ENCODE data around the gene FES. TPM values are rescaled to one million over a fixed set of nuclear protein-coding genes. Genes with fewer than 3 reads are reported as not detected.

The FES gene
- total RNA-seq, 3 donors from 2014 or later (not counting 1 experiment from before 2014, with no cell fraction given) = 35.8 to 70.3 (median 52.5) TPM

GRCh38 chr15:90910441-90911301, 26.4 kb downstream of the FES start:
- H3K4me3 ChIP-seq (ENCODE audit: low read length) = no peak overlapping the region
- H3K27me3 Mint-ChIP-seq (ENCODE audit: low read depth in 2 of 2) = no peaks in the 10 kb centered on the region
- 96% methylated on average over 23 of the region's 24 CpGs for WGBS (ENCODE audit: insufficient coverage)
- H3K27ac ChIP-seq (ENCODE audit: low read length) = no peak overlapping the region
- no peak for ATAC-seq
- H3K4me1 Mint-ChIP-seq = peaks cover 1 to 3% of the 10 kb centered on the region in 2 donors
- TF ChIP-seq CTCF (IDR thresholded peaks at IDR 0.05) = no peak
- H3K36me3 Mint-ChIP-seq = no peaks in the 10 kb centered on the region
- intact Hi-C loops (cut with micrococcal nuclease) = no loop called here
- no peak for DNase-seq
- H3K9me3 ChIP-seq (ENCODE audit: control insufficient read depth, insufficient read depth, low read length) = no peaks in the 10 kb centered on the region
- no peak overlapping the region for H3K27ac Mint-ChIP-seq
- H3K36me3 ChIP-seq (ENCODE audit: control insufficient read depth, insufficient read depth, low read length) = peaks cover 94% of the 10 kb centered on the region
- no peaks in the 10 kb centered on the region for H3K27me3 ChIP-seq (ENCODE audit: control insufficient read depth, insufficient read depth, low read length)
- H3K4me3 Mint-ChIP-seq = no peak overlapping the region
- peaks cover 8% of the 10 kb centered on the region for H3K4me1 ChIP-seq (ENCODE audit: control insufficient read depth, insufficient read depth, low read length)
- H3K9me3 Mint-ChIP-seq = no peaks in the 10 kb centered on the region

GRCh38 chr15:90911302-90911623, 27.0 kb downstream of the FES start:
- H3K4me1 Mint-ChIP-seq = no peaks in the 10 kb centered on the region
- Histone ChIP-seq H3K4me1 (ENCODE audit: control insufficient read depth, insufficient read depth, low read length) (peaks cover 10% of the 10 kb centered on the region), H3K36me3 (ENCODE audit: control insufficient read depth, insufficient read depth, low read length) (peaks cover 94% of the 10 kb centered on the region), H3K4me3 (ENCODE audit: low read length) (no peak overlapping the region), H3K27ac (ENCODE audit: low read length) (no peak overlapping the region), H3K9me3 (ENCODE audit: control insufficient read depth, insufficient read depth, low read length) (no peaks in the 10 kb centered on the region), H3K27me3 (ENCODE audit: control insufficient read depth, insufficient read depth, low read length) (no peaks in the 10 kb centered on the region)
- no peaks in the 10 kb centered on the region for H3K36me3 Mint-ChIP-seq
- no peak for TF ChIP-seq CTCF (IDR thresholded peaks at IDR 0.05)
- no peaks in the 10 kb centered on the region for H3K27me3 Mint-ChIP-seq (ENCODE audit: low read depth in 2 of 2)
- no peak overlapping the region for H3K4me3 Mint-ChIP-seq
- no peak overlapping the region for H3K27ac Mint-ChIP-seq
- no peak for ATAC-seq
- DNase-seq = no peak
- H3K9me3 Mint-ChIP-seq = no peaks in the 10 kb centered on the region
- intact Hi-C loops (cut with micrococcal nuclease) = no loop called here
- WGBS (ENCODE audit: insufficient coverage) = 98% methylated on average over 19 of the region's 19 CpGs

DNA sequence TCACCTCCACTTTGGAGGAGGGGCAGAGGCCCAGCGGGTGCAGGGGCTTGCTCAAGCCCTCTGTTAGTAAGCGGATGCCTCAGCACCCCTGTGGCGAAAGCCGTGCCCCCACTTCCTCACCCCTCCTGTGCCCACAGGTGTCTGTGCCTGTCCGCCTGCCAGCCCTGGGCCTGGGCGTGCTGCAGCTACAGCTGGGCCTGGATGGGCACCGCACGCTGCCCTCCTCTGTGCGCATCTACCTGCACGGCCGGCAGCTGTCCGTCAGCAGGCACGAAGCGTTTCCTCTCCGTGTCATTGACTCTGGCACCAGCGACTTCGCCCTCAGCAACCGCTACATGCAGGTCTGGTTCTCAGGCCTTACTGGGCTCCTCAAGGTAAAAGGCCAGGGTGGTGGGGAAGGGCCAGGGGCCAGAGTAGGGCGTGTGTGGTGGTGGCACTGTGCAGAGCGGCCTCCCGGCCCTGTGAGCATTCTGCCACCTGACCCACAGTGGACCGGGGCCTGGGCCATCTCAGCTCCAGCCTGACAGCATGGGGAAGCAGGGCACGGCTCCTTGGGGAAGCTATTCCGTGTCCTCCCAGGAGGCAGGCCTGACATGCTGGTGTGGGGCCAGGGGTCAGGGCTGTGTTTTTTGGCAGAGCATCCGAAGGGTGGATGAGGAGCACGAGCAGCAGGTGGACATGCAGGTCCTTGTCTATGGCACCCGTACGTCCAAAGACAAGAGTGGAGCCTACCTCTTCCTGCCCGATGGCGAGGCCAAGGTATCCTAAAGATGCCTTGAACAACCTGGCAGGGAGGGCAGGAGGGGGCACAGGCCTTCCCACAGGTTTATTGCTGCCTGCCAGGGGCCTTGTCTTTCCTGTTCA, 27.8 kb downstream of the FES start:
- Mint-ChIP-seq H3K36me3 (no peaks in the 10 kb centered on the region), H3K27ac (no peak overlapping the region), H3K27me3 (ENCODE audit: low read depth in 2 of 2) (no peaks in the 10 kb centered on the region), H3K4me1 (peaks cover 0 to 2% of the 10 kb centered on the region in 2 donors), H3K9me3 (no peaks in the 10 kb centered on the region), H3K4me3 (no peak overlapping the region)
- intact Hi-C loops (cut with micrococcal nuclease) = no loop called here
- H3K27ac ChIP-seq (ENCODE audit: low read length) = no peak overlapping the region
- 95% methylated on average over 30 of the region's 30 CpGs for WGBS (ENCODE audit: insufficient coverage)
- no peaks in the 10 kb centered on the region for H3K9me3 ChIP-seq (ENCODE audit: control insufficient read depth, insufficient read depth, low read length)
- H3K4me1 ChIP-seq (ENCODE audit: control insufficient read depth, insufficient read depth, low read length) = peaks cover 14% of the 10 kb centered on the region
- DNase-seq (no peak), ATAC-seq (no peak)
- H3K27me3 ChIP-seq (ENCODE audit: control insufficient read depth, insufficient read depth, low read length) = no peaks in the 10 kb centered on the region
- H3K36me3 ChIP-seq (ENCODE audit: control insufficient read depth, insufficient read depth, low read length) = peaks cover 94% of the 10 kb centered on the region
- no peak for TF ChIP-seq CTCF (IDR thresholded peaks at IDR 0.05)
- no peak overlapping the region for H3K4me3 ChIP-seq (ENCODE audit: low read length)
